Fibroblast of peridontal ligament (primary cell): Measurements from ENCODE around the gene CLASP1.
"Not testable (repeated sequence)": the region's sequence is repeated elsewhere in the genome, so short reads cannot be mapped to it uniquely, and the experiment has no call there.

ENCODE experiments used
- DNase-seq: peaks from one replicate; pipeline ENCODE4 v3.0.0-alpha.2; 2010; ENCODE audit errors: extremely low read depth

CLASP1 gene

GRCh38 chr2:121374412-121375075, 274.7 kb downstream of the CLASP1 start:
- DNase-seq: not testable (repeated sequence)

- DNase-seq: no peak
These were observed 276.4 kb downstream of the CLASP1 start for GRCh38 chr2:121372721-121373353.

GRCh38 chr2:121372082-121372481, 277.2 kb downstream of the CLASP1 start:
- no peak for DNase-seq

GRCh38 chr2:121368836-121369235, 280.4 kb downstream of the CLASP1 start:
- DNase-seq: peak; percentile 24

- no peak for DNase-seq
These were observed 281.1 kb downstream of the CLASP1 start for GRCh38 chr2:121368155-121368554.

- no peak for DNase-seq
These were observed 281.9 kb downstream of the CLASP1 start for GRCh38 chr2:121367246-121367900.

- DNase-seq: no peak
These were observed 283.2 kb downstream of the CLASP1 start for GRCh38 chr2:121366040-121366439.

- DNase-seq: no peak
These were observed 284.2 kb downstream of the CLASP1 start for GRCh38 chr2:121365061-121365460.

- peak; percentile 74 for DNase-seq
These were observed 285.4 kb downstream of the CLASP1 start for GRCh38 chr2:121363632-121364420.

GRCh38 chr2:121362774-121363173, 286.5 kb downstream of the CLASP1 start:
- DNase-seq: no peak

GRCh38 chr2:121362226-121362625, 287.0 kb downstream of the CLASP1 start:
- no peak for DNase-seq

- peak; percentile 45 for DNase-seq
These were observed 288.5 kb downstream of the CLASP1 start for GRCh38 chr2:121360566-121361300.

- no peak for DNase-seq
These were observed 289.3 kb downstream of the CLASP1 start for GRCh38 chr2:121359716-121360565.

- DNase-seq: no peak
These were observed 290.1 kb downstream of the CLASP1 start for GRCh38 chr2:121359170-121359569.

- DNase-seq: no peak
These were observed 291.0 kb downstream of the CLASP1 start for GRCh38 chr2:121358291-121358690.

- peak; percentile 78 for DNase-seq
These were observed 293.1 kb downstream of the CLASP1 start for GRCh38 chr2:121356058-121356640.

GRCh38 chr2:121355488-121355887, 293.8 kb downstream of the CLASP1 start:
- no peak for DNase-seq

- DNase-seq: no peak
These were observed 297.5 kb downstream of the CLASP1 start for GRCh38 chr2:121351521-121352318.

GRCh38 chr2:121350890-121351289, 298.4 kb downstream of the CLASP1 start:
- no peak for DNase-seq
